Smooth muscle cell (in vitro differentiated cells): Measurements from ENCODE around the gene LZTS2. TPM values are rescaled to one million over a fixed set of nuclear protein-coding genes. Genes with fewer than 3 reads are reported as not detected.

Experiments used
- DNase-seq: peaks from one replicate; lab custom pipeline; 2025; ENCODE audit not compliant: unreplicated experiment; lab: John Stamatoyannopoulos, UW
- H2AFZ ChIP-seq: fragments of 200-600 bp; sonication (generic); 2 replicates; pipeline ENCODE4 v1.6.0; 2016; ENCODE audit warnings: antibody characterized with exemption, low read depth, mild to moderate bottlenecking
- H3F3A ChIP-seq: fragments of 200-600 bp; sonication (generic); 2 replicates; pipeline ENCODE4 v1.6.0; 2017; ENCODE audit warnings: antibody characterized with exemption, low read depth
- H3K27ac ChIP-seq: fragments of 200-600 bp; sonication (generic); 2 replicates; pipeline ENCODE4 v1.5.1; 2016; ENCODE audit warnings: low read depth, mild to moderate bottlenecking
- H3K27me3 ChIP-seq: fragments of 200-600 bp; sonication (generic); 2 replicates; pipeline ENCODE4 v1.6.1; 2016; ENCODE audit warnings: low read depth, mild to moderate bottlenecking
- H3K36me3 ChIP-seq: fragments of 200-600 bp; sonication (generic); 2 replicates; pipeline ENCODE4 v1.5.1; 2016; ENCODE audit warnings: low read depth
- H3K4me1 ChIP-seq: fragments of 200-600 bp; sonication (generic); 2 replicates; pipeline ENCODE4 v1.5.1; 2016; ENCODE audit warnings: low read depth
- H3K4me2 ChIP-seq: fragments of 200-600 bp; sonication (generic); 2 replicates; pipeline ENCODE4 v1.6.0; 2016; ENCODE audit warnings: mild to moderate bottlenecking
- H3K4me3 ChIP-seq: fragments of 200-600 bp; sonication (generic); 2 replicates; pipeline ENCODE4 v1.5.1; 2016; ENCODE audit warnings: mild to moderate bottlenecking
- H3K79me2 ChIP-seq: fragments of 200-600 bp; sonication (generic); 2 replicates; pipeline ENCODE4 v1.6.0; 2016; ENCODE audit warnings: low read depth, mild to moderate bottlenecking
- H3K9ac ChIP-seq: fragments of 200-600 bp; sonication (generic); 2 replicates; pipeline ENCODE4 v1.6.0; 2016; ENCODE audit warnings: low read depth
- H3K9me3 ChIP-seq: fragments of 200-600 bp; sonication (generic); replicated peaks from 2 replicates; pipeline ENCODE4 v1.5.1; 2016; ENCODE audit warnings: low read depth
- H4K20me1 ChIP-seq: fragments of 200-600 bp; sonication (generic); 2 replicates; pipeline ENCODE4 v1.6.0; 2016; ENCODE audit warnings: low read depth
- CTCF ChIP-seq: fragments of 200-600 bp; sonication (generic); IDR thresholded peaks from 2 replicates; pipeline ENCODE4 v1.5.1; 2017; ENCODE audit warnings: borderline replicate concordance, mild to moderate bottlenecking, antibody characterized with exemption; ENCODE audit not compliant: insufficient read depth, poor library complexity, severe bottlenecking
- WGBS: methylation state at CpG from one replicate; pipeline ENCODE4 v1.1.7; 2016; ENCODE audit warnings: low lambda C conversion rate; 5-methylcytosine and 5-hydroxymethylcytosine counted together
- polyA plus RNA-seq: library from polyadenylated mRNA; unstranded; fragments of >200 nt; fragmentation: Nextera tagmentation; extraction: Ambion mirVana; gene quantifications from 2 replicates; pipeline ENCODE4 v1.2.1, GENCODE V29; 2016
- total RNA-seq: library from RNA; depleted of rRNA; stranded (reverse); fragments of >200 nt; gene quantifications from 2 replicates; pipeline ENCODE4 v1.2.3, GENCODE V29; 2014

LZTS2 gene
- total and polyA plus RNA-seq, 2 experiments from 2014 or later = 54.9 to 103 TPM

GRCh38 chr10:101020427-101021075, 20.9 kb downstream of the LZTS2 start:
- WGBS = 82% methylated on average over 10 of the region's 10 CpGs
- no peak for DNase-seq
- no peaks in the 10 kb centered on the region for H3K79me2 ChIP-seq
- no peaks in the 10 kb centered on the region for H3K36me3 ChIP-seq
- no peak for TF ChIP-seq CTCF
- H3F3A ChIP-seq = no peaks in the 10 kb centered on the region
- no peaks in the 10 kb centered on the region for H4K20me1 ChIP-seq
- H3K4me1 ChIP-seq = no peaks in the 10 kb centered on the region
- no peak overlapping the region for H3K4me3 ChIP-seq
- H3K9ac ChIP-seq = no peak overlapping the region
- H3K27me3 ChIP-seq = peaks cover 26% of the 10 kb centered on the region
- no peaks in the 10 kb centered on the region for H3K9me3 ChIP-seq
- no peak overlapping the region for H3K4me2 ChIP-seq
- H2AFZ ChIP-seq = no peak overlapping the region
- no peak overlapping the region for H3K27ac ChIP-seq

DNA sequence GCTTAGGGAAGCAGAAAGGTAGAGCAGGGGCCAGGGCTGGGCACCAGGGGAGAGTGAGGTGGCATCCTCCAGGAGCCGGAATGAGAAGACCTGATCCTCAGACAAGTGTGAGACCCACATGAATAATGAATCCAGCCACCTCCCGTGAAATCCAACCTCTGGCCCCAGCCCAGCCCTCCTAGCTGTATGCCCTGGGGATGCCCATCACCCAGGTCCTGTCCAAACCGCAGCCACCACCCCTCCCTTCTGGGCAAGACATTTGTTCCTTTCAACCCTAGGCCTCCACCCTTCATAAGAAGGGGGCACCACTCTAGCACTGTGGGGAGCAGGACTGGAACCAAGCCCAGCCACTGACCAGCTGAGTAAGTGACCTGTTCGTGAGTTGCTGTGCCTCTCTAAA, 21.6 kb downstream of the LZTS2 start:
- no peak overlapping the region for H3K4me3 ChIP-seq
- H3K27ac ChIP-seq = no peak overlapping the region
- peaks cover 25% of the 10 kb centered on the region for H3K27me3 ChIP-seq
- no peak overlapping the region for H3K9ac ChIP-seq
- 90% methylated on average over 4 of the region's 4 CpGs for WGBS
- no peak overlapping the region for H2AFZ ChIP-seq
- no peaks in the 10 kb centered on the region for H3F3A ChIP-seq
- DNase-seq = no peak
- no peaks in the 10 kb centered on the region for H4K20me1 ChIP-seq
- H3K4me2 ChIP-seq = no peak overlapping the region
- no peaks in the 10 kb centered on the region for H3K9me3 ChIP-seq
- no peaks in the 10 kb centered on the region for H3K36me3 ChIP-seq
- H3K4me1 ChIP-seq = no peaks in the 10 kb centered on the region
- H3K79me2 ChIP-seq = no peaks in the 10 kb centered on the region
- TF ChIP-seq CTCF = no peak

DNA sequence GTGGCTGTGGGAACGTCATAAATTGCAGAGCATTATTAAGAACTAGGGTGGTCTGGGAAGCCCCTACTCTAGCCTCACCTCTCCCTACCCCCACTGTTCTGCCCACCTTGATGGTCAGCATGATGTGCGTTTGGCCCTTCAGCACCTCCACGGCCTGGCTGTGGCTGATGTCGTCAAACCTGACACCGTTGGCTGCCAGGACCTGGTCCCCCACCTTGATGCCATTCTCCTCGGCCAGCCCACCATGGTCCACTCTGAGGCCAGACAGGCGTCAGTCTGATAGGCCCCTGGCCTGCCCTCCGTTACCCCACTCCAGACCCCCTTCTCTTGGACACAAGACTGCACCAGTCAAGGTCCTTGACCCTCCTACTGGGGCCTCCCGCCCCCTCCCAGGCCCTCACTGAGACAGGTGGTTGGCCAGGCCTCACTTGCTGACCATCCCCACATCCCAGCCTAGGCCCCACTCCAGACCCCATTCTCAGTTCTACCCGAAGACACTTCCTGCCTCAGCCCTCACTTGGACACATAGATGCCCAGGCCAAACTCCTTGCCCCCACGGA, 22.2 kb downstream of the LZTS2 start:
- no peaks in the 10 kb centered on the region for H3K36me3 ChIP-seq
- H3K79me2 ChIP-seq = no peaks in the 10 kb centered on the region
- TF ChIP-seq CTCF = no peak
- 91% methylated on average over 11 of the region's 11 CpGs for WGBS
- H3K4me2 ChIP-seq = no peak overlapping the region
- H3F3A ChIP-seq = no peaks in the 10 kb centered on the region
- H2AFZ ChIP-seq = no peak overlapping the region
- no peaks in the 10 kb centered on the region for H3K9me3 ChIP-seq
- no peak for DNase-seq
- peaks cover 2% of the 10 kb centered on the region for H3K4me1 ChIP-seq
- H3K27ac ChIP-seq = no peak overlapping the region
- H3K4me3 ChIP-seq = no peak overlapping the region
- H3K9ac ChIP-seq = no peak overlapping the region
- no peaks in the 10 kb centered on the region for H4K20me1 ChIP-seq
- peaks cover 20% of the 10 kb centered on the region for H3K27me3 ChIP-seq
